HEK293 (cell line): ENCODE measurements around the gene SLC12A8.

ENCODE experiments used
- CTCF ChIA-PET: fragments of 350-600 bp; formaldehyde crosslinking; extraction: SDS; loops from one replicate; lab custom pipeline; 2021; ENCODE audit warnings: antibody characterized with exemption; lab: Yijun Ruan, JAX
- POLR2A ChIA-PET: fragments of 300-600 bp; formaldehyde crosslinking; extraction: SDS; loops from one replicate; lab custom pipeline; 2020; ENCODE audit warnings: antibody characterized with exemption, inconsistent platforms; lab: Yijun Ruan, JAX
- H3K27ac ChIP-seq: fragments of 200-500 bp; sonication (Bioruptor generic); 2 replicates; pipeline ENCODE4 v1.5.1; 2014; ENCODE audit warnings: low read depth, low read length, control low read depth, inconsistent platforms; ENCODE audit errors: extremely low read depth
- H3K36me3 ChIP-seq, 2 experiments: fragments of 200-500 bp in 1 of 2; sonication (Bioruptor generic) in 1 of 2; 1 replicate in 1 of 2; 2 replicates in 1 of 2; pipeline ENCODE4 v1.5.1; 2014 to 2017; ENCODE audit warnings: inconsistent platforms in 2 of 2, low read length in 2 of 2; ENCODE audit not compliant: control insufficient read depth in 2 of 2, insufficient read depth in 1 of 2
- H3K4me1 ChIP-seq: fragments of 200-500 bp; sonication (Bioruptor generic); 2 replicates; pipeline ENCODE4 v1.5.1; 2014; ENCODE audit warnings: mild to moderate bottlenecking, low read length, inconsistent platforms; ENCODE audit not compliant: control insufficient read depth, insufficient read depth
- H3K4me3 ChIP-seq: 2 replicates; pipeline ENCODE4 v1.5.1; 2011; ENCODE audit warnings: low read depth, mild to moderate bottlenecking, control low read depth, low read length, moderate library complexity
- H3K9me3 ChIP-seq: fragments of 200-500 bp; sonication (Bioruptor generic); 2 replicates; pipeline ENCODE4 v1.5.1; 2014; ENCODE audit warnings: low read depth, low read length, inconsistent platforms; ENCODE audit not compliant: control insufficient read depth, insufficient read depth
- FEZF1 ChIP-seq: fragments of 450-650 bp; formaldehyde crosslinking; IDR thresholded peaks from 2 replicates; pipeline ENCODE4 v1.5.1; 2016; ENCODE audit warnings: missing biosample characterization, missing genetic modification characterization
- GFI1B ChIP-seq: fragments of 450-650 bp; formaldehyde crosslinking; IDR thresholded peaks from 2 replicates; pipeline ENCODE4 v1.5.1; 2016; ENCODE audit warnings: missing biosample characterization, missing genetic modification characterization
- GLIS1 ChIP-seq: fragments of 450-650 bp; formaldehyde crosslinking; IDR thresholded peaks from 2 replicates; pipeline ENCODE4 v1.5.1; 2016; ENCODE audit warnings: missing biosample characterization, missing genetic modification characterization
- MYNN ChIP-seq: fragments of 450-650 bp; formaldehyde crosslinking; IDR thresholded peaks from 2 replicates; pipeline ENCODE4 v1.5.1; 2016; ENCODE audit warnings: missing biosample characterization, missing genetic modification characterization, borderline replicate concordance
- SALL2 ChIP-seq: fragments of 450-650 bp; formaldehyde crosslinking; IDR thresholded peaks from 2 replicates; pipeline ENCODE4 v1.5.0; 2017; ENCODE audit warnings: missing biosample characterization, mild to moderate bottlenecking, missing genetic modification characterization, borderline replicate concordance
- SCRT2 ChIP-seq: fragments of 450-650 bp; formaldehyde crosslinking; IDR thresholded peaks from 2 replicates; pipeline ENCODE4 v1.5.1; 2016; ENCODE audit warnings: missing biosample characterization, missing genetic modification characterization
- TSHZ1 ChIP-seq: fragments of 450-650 bp; formaldehyde crosslinking; IDR thresholded peaks from 2 replicates; pipeline ENCODE4 v1.5.1; 2016; ENCODE audit warnings: missing biosample characterization, missing genetic modification characterization, borderline replicate concordance
- ZNF146 ChIP-seq: fragments of 450-650 bp; formaldehyde crosslinking; IDR thresholded peaks from 2 replicates; pipeline ENCODE4 v1.5.1; 2016; ENCODE audit warnings: missing biosample characterization, missing genetic modification characterization
- ZNF341 ChIP-seq: fragments of 450-650 bp; formaldehyde crosslinking; IDR thresholded peaks from 2 replicates; pipeline ENCODE4; 2016; ENCODE audit warnings: low read depth, missing biosample characterization, missing genetic modification characterization
- ZNF354C ChIP-seq: fragments of 450-650 bp; formaldehyde crosslinking; IDR thresholded peaks from 2 replicates; pipeline ENCODE4 v1.5.1; 2016; ENCODE audit warnings: missing biosample characterization, missing genetic modification characterization, low read depth, borderline replicate concordance
- ZNF37A ChIP-seq: fragments of 450-650 bp; IDR thresholded peaks from 2 replicates; pipeline ENCODE4 v1.5.1; 2018; ENCODE audit warnings: missing biosample characterization, missing genetic modification characterization
- ZNF398 ChIP-seq: fragments of 450-650 bp; formaldehyde crosslinking; IDR thresholded peaks from 2 replicates; pipeline ENCODE4 v1.5.1; 2017; ENCODE audit warnings: missing biosample characterization, missing genetic modification characterization
- ZNF521 ChIP-seq: fragments of 450-650 bp; formaldehyde crosslinking; IDR thresholded peaks from 2 replicates; pipeline ENCODE4 v1.5.1; 2017; ENCODE audit warnings: missing biosample characterization, mild to moderate bottlenecking, missing genetic modification characterization
- ZNF548 ChIP-seq: fragments of 450-650 bp; formaldehyde crosslinking; IDR thresholded peaks from 2 replicates; pipeline ENCODE4 v1.5.1; 2016; ENCODE audit warnings: missing biosample characterization, missing genetic modification characterization
- ZNF558 ChIP-seq: fragments of 450-650 bp; formaldehyde crosslinking; IDR thresholded peaks from 2 replicates; pipeline ENCODE4 v1.5.1; 2016; ENCODE audit warnings: missing biosample characterization, missing genetic modification characterization
- ZNF610 ChIP-seq: fragments of 450-650 bp; formaldehyde crosslinking; IDR thresholded peaks from 2 replicates; pipeline ENCODE4 v1.5.1; 2016; ENCODE audit warnings: missing biosample characterization, missing genetic modification characterization, borderline replicate concordance
- ZNF626 ChIP-seq: fragments of 450-650 bp; sonication (Bioruptor Pico); formaldehyde crosslinking; IDR thresholded peaks from 2 replicates; pipeline ENCODE4 v1.5.1; 2018; ENCODE audit warnings: missing biosample characterization, missing genetic modification characterization, inconsistent platforms

SLC12A8 gene

GRCh38 chr3:125067225-125067624 is 145.3 kb downstream of the SLC12A8 start (continued):
- TF ChIP-seq TSHZ1 (no peak), ZNF37A (tag by site-specific recombination) (no peak), ZNF146 (no peak), SALL2 (tag by site-specific recombination) (no peak)

GRCh38 chr3:125062904-125063618 is 149.5 kb downstream of the SLC12A8 start:
- no peaks in the 10 kb centered on the region for H3K36me3 ChIP-seq

GRCh38 chr3:125061646-125062045 is 150.9 kb downstream of the SLC12A8 start:
- TF ChIP-seq MYNN (tag by site-specific recombination) (no peak), SCRT2 (no peak), ZNF398 (tag by site-specific recombination) (no peak), GFI1B (tag by site-specific recombination) (no peak), ZNF610 (tag by site-specific recombination) (no peak), ZNF626 (tag by site-specific recombination) (no peak), ZNF521 (tag by site-specific recombination) (no peak)
- H3K4me1 ChIP-seq: peaks cover 4% of the 10 kb centered on the region
- POLR2A ChIA-PET: no interaction called here

More at GRCh38 chr3:125062904-125063618, 149.5 kb downstream of the SLC12A8 start:
- TF ChIP-seq ZNF558 (tag by site-specific recombination): no peak
- TF ChIP-seq ZNF548 (tag by site-specific recombination): no peak
- TF ChIP-seq GLIS1 (tag by site-specific recombination): 0 out of 2 replicates have a peak, but pooled peaks have one; percentile 7
- Histone ChIP-seq H3K4me1 (no peaks in the 10 kb centered on the region), H3K4me3 (no peak overlapping the region), H3K9me3 (no peaks in the 10 kb centered on the region), H3K27ac (no peak overlapping the region)
- ChIA-PET POLR2A (interaction anchor here (0.9 kb wide), 1 partner anchor 10 kb away, joined by 4 read pairs; no protein-coding TSS in a partner anchor), CTCF (interaction anchor here (0.5 kb wide), 1 partner anchor 21 kb away, joined by 3 read pairs; no protein-coding TSS in a partner anchor)

GRCh38 chr3:125061170-125061569 is 151.4 kb downstream of the SLC12A8 start:
- Histone ChIP-seq H3K27ac (no peak overlapping the region), H3K9me3 (no peaks in the 10 kb centered on the region), H3K4me3 (no peak overlapping the region), H3K36me3 (no peaks in the 10 kb centered on the region), H3K4me1 (peaks cover 4% of the 10 kb centered on the region)
- POLR2A ChIA-PET: no interaction called here
- CTCF ChIA-PET: interaction anchor here (0.7 kb wide), 1 partner anchor 870 kb away, joined by 3 read pairs; no protein-coding TSS in a partner anchor
- no peak for TF ChIP-seq ZNF354C (tag by site-specific recombination)
- TF ChIP-seq ZNF341 (tag by site-specific recombination): no peak
- 0 out of 2 replicates have a peak, but pooled peaks have one; percentile 23 for TF ChIP-seq FEZF1

More at GRCh38 chr3:125061646-125062045, 150.9 kb downstream of the SLC12A8 start:
- H3K27ac ChIP-seq: no peak overlapping the region
- H3K36me3 ChIP-seq: no peaks in the 10 kb centered on the region
- CTCF ChIA-PET: interaction anchor here (0.7 kb wide), 1 partner anchor 869 kb away, joined by 3 read pairs; no protein-coding TSS in a partner anchor
- no peak overlapping the region for H3K4me3 ChIP-seq
- H3K9me3 ChIP-seq: no peaks in the 10 kb centered on the region
